ENCODE measurements around the gene NUP62. TPM values are rescaled to one million over a fixed set of nuclear protein-coding genes. Genes with fewer than 3 reads are reported as not detected.
"Not testable (repeated sequence)": the region's sequence is repeated elsewhere in the genome, so short reads cannot be mapped to it uniquely, and the experiment has no call there.

Gene NUP62
- total and polyA plus RNA-seq, 7 experiments from 2014 or later: 26.9 to 130 (median 52.4) TPM

DNA sequence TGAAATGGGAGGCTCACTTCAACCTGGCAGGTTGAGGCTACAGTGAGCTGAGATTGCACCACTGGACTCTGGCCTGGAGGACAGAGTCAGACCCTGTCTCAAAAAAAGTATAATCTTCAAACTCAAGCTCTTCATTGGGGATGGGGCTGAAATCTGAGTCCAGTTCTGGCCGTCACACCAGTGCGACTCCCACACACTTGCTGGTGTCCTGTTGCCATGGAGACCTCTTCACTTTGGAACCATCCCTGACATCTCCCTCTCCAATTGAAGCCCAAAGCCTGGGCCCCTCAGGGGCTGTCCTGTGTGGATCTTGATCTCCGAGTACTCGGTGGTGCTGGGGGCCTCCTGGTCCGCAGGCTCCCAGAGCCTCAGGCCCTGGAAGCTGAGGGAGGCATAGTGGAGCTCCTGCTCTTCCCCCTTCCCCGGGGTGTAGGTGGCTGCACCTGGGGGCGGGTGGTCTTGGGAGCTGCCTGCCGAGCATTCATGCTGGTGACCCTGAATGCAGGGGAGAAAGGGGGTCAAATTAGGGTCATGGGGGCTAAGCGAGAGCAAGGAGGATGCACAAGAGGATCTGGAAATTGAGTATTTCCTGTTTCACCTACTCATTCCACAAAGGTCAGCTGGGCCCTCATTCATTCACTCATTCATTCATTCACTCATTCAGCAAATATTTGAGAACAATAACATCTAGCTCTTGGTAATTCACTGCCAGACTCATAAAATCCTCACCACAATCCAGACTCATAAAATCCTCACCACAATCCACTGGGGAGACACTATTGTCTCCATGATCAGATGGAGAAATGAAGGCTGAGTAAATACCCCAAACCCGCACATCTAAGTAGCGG lies 20.7 kb upstream of the NUP62 start:
- no peaks in the 10 kb centered on the region for H3K27me3 ChIP-seq (ENCODE audit: control insufficient read depth in 2 of 2, insufficient read depth in 2 of 2, low read length in 2 of 2)
- POLR2A ChIA-PET: interaction anchor here (0.5 kb wide), 1 partner anchor 681 kb away, joined by 3 read pairs; no protein-coding TSS in a partner anchor
- H3K4me1 ChIP-seq (ENCODE audit: control insufficient read depth in 2 of 2, insufficient read depth in 2 of 2, low read length in 2 of 2): no peaks in the 10 kb centered on the region
- H3K27me3 Mint-ChIP-seq: peaks cover 10 to 33% (median 17%) of the 10 kb centered on the region in 5 donors
- no peak for ATAC-seq
- H3K4me3 ChIP-seq (ENCODE audit: low read length): no peak overlapping the region
- peaks cover 0 to 12% (median 8%) of the 10 kb centered on the region in 7 donors for H3K4me1 Mint-ChIP-seq
- no peak overlapping the region for H3K27ac ChIP-seq (ENCODE audit: low read depth, low read length)
- H3K4me3 Mint-ChIP-seq: no peak overlapping the region
- H3K9me3 ChIP-seq (ENCODE audit: control insufficient read depth in 2 of 3, low read length in 3 of 3): no peaks in the 10 kb centered on the region
- no peak overlapping the region for H3K27ac Mint-ChIP-seq
- H3K36me3 ChIP-seq (ENCODE audit: control insufficient read depth in 2 of 3, insufficient read depth in 3 of 3, low read length in 3 of 3): no peaks in the 10 kb centered on the region
- H3K36me3 Mint-ChIP-seq: peaks cover 0 to 5% (median 0%) of the 10 kb centered on the region in 5 donors
- intact Hi-C loops (cut with micrococcal nuclease): no loop called here
- DNase-seq: no peak
- CTCF ChIA-PET: interaction anchor here (0.6 to 0.8 kb wide), 2 partner anchors 12 to 106 kb away, joined by 3 to 5 read pairs; no protein-coding TSS in a partner anchor
- H3K9me3 Mint-ChIP-seq: peaks cover 0 to 3% (median 0%) of the 10 kb centered on the region in 11 donors

DNA sequence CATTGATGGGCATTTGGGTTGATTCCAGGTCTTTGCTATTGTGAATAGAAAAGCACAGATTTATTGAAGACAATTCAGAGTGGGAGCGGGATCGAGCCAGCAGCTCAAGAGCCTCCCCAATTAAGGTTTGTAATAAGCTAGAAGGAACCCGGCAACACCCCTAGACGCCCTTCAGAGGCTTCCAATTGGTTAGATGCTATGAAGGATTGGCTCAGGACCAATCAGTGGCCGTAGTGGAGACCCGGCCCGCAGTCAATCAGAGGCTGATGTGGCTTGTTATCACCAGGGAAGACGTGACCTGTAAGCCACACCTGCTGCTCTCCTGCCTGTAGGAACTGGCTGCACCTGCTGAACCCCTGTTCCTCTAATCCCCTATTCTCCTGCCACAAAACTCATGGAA lies 17.1 kb upstream of the NUP62 start:
- Mint-ChIP-seq H3K27ac (no peak overlapping the region), H3K36me3 (peaks cover 0 to 5% (median 0%) of the 10 kb centered on the region in 5 donors), H3K4me1 (peaks cover 0 to 2% (median 0%) of the 10 kb centered on the region in 7 donors), H3K4me3 (no peak overlapping the region), H3K9me3 (peaks cover 0 to 3% (median 0%) of the 10 kb centered on the region in 11 donors), H3K27me3 (peaks cover 9 to 20% (median 11%) of the 10 kb centered on the region in 5 donors)
- no peak overlapping the region for H3K4me3 ChIP-seq (ENCODE audit: low read length)
- no peaks in the 10 kb centered on the region for H3K4me1 ChIP-seq (ENCODE audit: control insufficient read depth in 2 of 2, insufficient read depth in 2 of 2, low read length in 2 of 2)
- DNase-seq (no peak), ATAC-seq (no peak)
- ChIA-PET POLR2A (no interaction called here), CTCF (no interaction called here)
- H3K27ac ChIP-seq (ENCODE audit: low read depth, low read length): no peak overlapping the region
- H3K27me3 ChIP-seq (ENCODE audit: control insufficient read depth in 2 of 2, insufficient read depth in 2 of 2, low read length in 2 of 2): no peaks in the 10 kb centered on the region
- intact Hi-C loops (cut with micrococcal nuclease): no loop called here
- H3K36me3 ChIP-seq (ENCODE audit: control insufficient read depth in 2 of 3, insufficient read depth in 3 of 3, low read length in 3 of 3): no peaks in the 10 kb centered on the region
- H3K9me3 ChIP-seq (ENCODE audit: control insufficient read depth in 2 of 3, low read length in 3 of 3): no peaks in the 10 kb centered on the region

DNA sequence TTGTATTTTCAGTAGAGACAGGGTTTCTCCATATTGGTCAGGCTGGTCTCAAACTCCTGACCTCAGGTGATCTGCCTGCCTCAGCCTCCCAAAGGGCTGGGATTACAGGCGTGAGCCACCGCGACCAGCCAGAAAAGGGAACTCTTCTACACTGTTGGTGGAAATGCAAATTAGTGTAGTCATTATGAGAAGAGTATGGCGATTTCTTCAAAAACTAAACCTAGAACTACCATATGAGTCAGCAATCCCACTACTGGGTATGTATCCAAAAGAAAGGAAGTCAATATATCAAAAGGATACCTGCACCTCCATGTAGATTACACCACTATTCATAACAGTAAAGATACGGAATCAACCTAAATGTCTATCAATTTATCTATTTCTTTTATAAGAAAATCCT lies 15.3 kb upstream of the NUP62 start:
- H3K4me3 Mint-ChIP-seq; H3K27me3 ChIP-seq (ENCODE audit: control insufficient read depth in 2 of 2, insufficient read depth in 2 of 2, low read length in 2 of 2); intact Hi-C loops (cut with micrococcal nuclease); H3K27ac ChIP-seq (ENCODE audit: low read depth, low read length); DNase-seq; H3K9me3 ChIP-seq (ENCODE audit: control insufficient read depth in 2 of 3, low read length in 3 of 3); H3K9me3 Mint-ChIP-seq; POLR2A ChIA-PET; H3K4me1 ChIP-seq (ENCODE audit: control insufficient read depth in 2 of 2, insufficient read depth in 2 of 2, low read length in 2 of 2); H3K4me3 ChIP-seq (ENCODE audit: low read length); H3K36me3 ChIP-seq (ENCODE audit: control insufficient read depth in 2 of 3, insufficient read depth in 3 of 3, low read length in 3 of 3); H3K27ac Mint-ChIP-seq; H3K4me1 Mint-ChIP-seq; CTCF ChIA-PET; H3K36me3 Mint-ChIP-seq: not testable (repeated sequence)
- H3K27me3 Mint-ChIP-seq: peaks cover 0 to 11% (median 9%) of the 10 kb centered on the region in 5 donors
- peak; percentile 64 for ATAC-seq

DNA sequence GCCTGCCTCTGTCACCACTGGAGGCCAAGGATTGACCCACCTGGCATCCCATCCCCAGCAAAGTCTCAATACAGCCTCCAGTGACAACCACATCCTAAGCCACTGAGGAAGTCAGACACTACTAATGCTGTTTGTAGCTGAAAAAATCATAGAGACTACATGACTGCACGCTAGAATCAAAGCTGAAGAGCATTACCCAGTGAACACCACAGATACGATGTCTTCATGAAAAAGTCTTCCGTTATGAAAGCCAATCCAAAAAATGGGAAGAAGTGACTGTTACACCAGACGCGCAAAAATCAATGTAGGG lies 11.1 kb upstream of the NUP62 start:
- CTCF ChIA-PET: no interaction called here
- H3K4me1 Mint-ChIP-seq: peaks cover 6 to 16% (median 9%) of the 10 kb centered on the region in 7 donors
- H3K36me3 ChIP-seq (ENCODE audit: control insufficient read depth in 2 of 3, insufficient read depth in 3 of 3, low read length in 3 of 3): no peaks in the 10 kb centered on the region
- H3K27me3 Mint-ChIP-seq: peaks cover 0 to 18% (median 7%) of the 10 kb centered on the region in 5 donors
- H3K4me3 ChIP-seq (ENCODE audit: low read length): no peak overlapping the region
- H3K36me3 Mint-ChIP-seq: peaks cover 0 to 4% (median 0%) of the 10 kb centered on the region in 5 donors
- H3K4me1 ChIP-seq (ENCODE audit: control insufficient read depth in 2 of 2, insufficient read depth in 2 of 2, low read length in 2 of 2): peaks cover 6% of the 10 kb centered on the region in 2 donors
- H3K27ac ChIP-seq (ENCODE audit: low read depth, low read length): no peak overlapping the region
- H3K9me3 ChIP-seq (ENCODE audit: control insufficient read depth in 2 of 3, low read length in 3 of 3): no peaks in the 10 kb centered on the region
- H3K27ac Mint-ChIP-seq: peak overlapping the region in 1 of 9 donors; percentile 63
- DNase-seq (no peak), ATAC-seq (no peak)
- H3K4me3 Mint-ChIP-seq: peak overlapping the region in 3 of 10 donors; percentile 26 to 56 (median 29)
- intact Hi-C loops (cut with micrococcal nuclease): no loop called here
- POLR2A ChIA-PET: no interaction called here
- peaks cover 0 to 1% (median 0%) of the 10 kb centered on the region in 11 donors for H3K9me3 Mint-ChIP-seq
- no peaks in the 10 kb centered on the region for H3K27me3 ChIP-seq (ENCODE audit: control insufficient read depth in 2 of 2, insufficient read depth in 2 of 2, low read length in 2 of 2)

DNA sequence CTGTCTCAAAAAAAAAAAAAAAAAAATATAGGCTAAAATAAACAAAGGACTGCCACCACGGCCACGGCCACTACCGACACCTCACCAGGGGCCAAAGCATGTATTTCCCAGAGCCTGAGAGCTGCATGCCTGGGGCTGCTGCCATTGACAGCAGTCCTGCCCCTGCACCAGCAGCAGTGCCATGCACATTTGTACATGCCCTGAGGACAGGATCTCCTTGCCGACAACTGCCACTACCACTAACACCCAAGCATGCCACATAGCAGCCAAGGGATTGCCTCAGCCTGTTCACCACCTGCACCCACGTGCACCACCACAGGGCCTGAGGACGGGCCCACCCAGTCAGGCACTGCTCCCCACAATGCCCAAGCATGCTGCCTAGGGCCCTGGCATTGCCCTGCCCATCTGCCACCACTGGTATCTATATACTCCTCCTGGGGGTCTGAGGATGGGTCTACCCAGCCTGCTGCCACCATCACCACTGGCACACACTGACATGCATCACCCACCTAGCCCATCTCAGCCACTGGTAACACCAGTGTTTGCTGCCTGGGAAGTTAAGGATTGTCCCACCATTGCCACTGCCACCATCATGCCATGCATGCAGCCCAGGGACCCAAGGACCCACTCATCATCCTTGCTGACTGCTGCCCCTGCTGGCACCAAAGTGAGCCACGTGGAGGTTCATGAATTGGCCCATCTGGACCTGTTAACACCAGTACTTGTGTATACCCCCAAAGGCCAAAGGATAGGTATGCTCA lies 10.6 kb upstream of the NUP62 start:
- Histone ChIP-seq H3K4me1 (ENCODE audit: control insufficient read depth in 2 of 2, insufficient read depth in 2 of 2, low read length in 2 of 2) (peaks cover 6% of the 10 kb centered on the region in 2 donors), H3K4me3 (ENCODE audit: low read length) (no peak overlapping the region), H3K36me3 (ENCODE audit: control insufficient read depth in 2 of 3, insufficient read depth in 3 of 3, low read length in 3 of 3) (no peaks in the 10 kb centered on the region), H3K27me3 (ENCODE audit: control insufficient read depth in 2 of 2, insufficient read depth in 2 of 2, low read length in 2 of 2) (no peaks in the 10 kb centered on the region), H3K9me3 (ENCODE audit: control insufficient read depth in 2 of 3, low read length in 3 of 3) (no peaks in the 10 kb centered on the region), H3K27ac (ENCODE audit: low read depth, low read length) (no peak overlapping the region)
- Mint-ChIP-seq H3K4me3 (peak overlapping the region in 1 of 10 donors; percentile 56), H3K4me1 (peaks cover 6 to 16% (median 9%) of the 10 kb centered on the region in 7 donors), H3K9me3 (no peaks in the 10 kb centered on the region), H3K27ac (no peak overlapping the region), H3K36me3 (no peaks in the 10 kb centered on the region), H3K27me3 (peaks cover 0 to 18% (median 3%) of the 10 kb centered on the region in 5 donors)
- ATAC-seq (no peak), DNase-seq (no peak)
- ChIA-PET CTCF (interaction anchor here (1.1 to 2.1 kb wide), 2 partner anchors 45 to 196 kb away, joined by 8 read pairs; no protein-coding TSS in a partner anchor), POLR2A (no interaction called here)
- intact Hi-C loops (cut with micrococcal nuclease): loop anchor here in 1 of 2 donors (5.0 kb wide), 1 partner anchor 842 kb away; no protein-coding TSS in a partner anchor

DNA sequence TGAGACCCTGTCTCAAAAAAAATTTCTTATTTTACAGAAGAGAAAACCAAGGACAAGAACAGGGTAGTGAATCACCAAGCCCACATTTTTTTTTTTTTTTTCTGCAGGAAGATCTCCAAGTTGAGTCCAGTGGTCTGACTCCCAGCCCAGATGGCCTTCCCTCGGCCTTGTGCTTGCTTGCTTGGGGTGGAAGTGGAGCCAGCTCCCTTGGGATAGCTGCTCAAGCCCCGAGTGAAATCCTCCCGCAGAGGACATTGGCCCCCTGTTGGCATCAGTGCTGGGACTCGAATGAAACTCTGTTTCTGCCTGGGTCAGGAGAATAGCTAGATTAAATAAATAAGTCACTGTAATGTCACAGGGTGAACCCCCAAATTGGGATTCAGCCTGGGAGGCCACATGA lies 9.4 kb upstream of the NUP62 start:
- Mint-ChIP-seq H3K27ac (no peak overlapping the region), H3K36me3 (peaks cover 0 to 1% (median 0%) of the 10 kb centered on the region in 5 donors), H3K27me3 (peaks cover 0 to 18% (median 2%) of the 10 kb centered on the region in 5 donors), H3K4me3 (no peak overlapping the region), H3K9me3 (no peaks in the 10 kb centered on the region), H3K4me1 (peaks cover 6 to 18% (median 12%) of the 10 kb centered on the region in 7 donors)
- intact Hi-C loops (cut with micrococcal nuclease): loop anchor here in 1 of 2 donors (5.0 kb wide), 1 partner anchor 844 kb away; no protein-coding TSS in a partner anchor
- DNase-seq (no peak), ATAC-seq (no peak)
- no peak overlapping the region for H3K27ac ChIP-seq (ENCODE audit: low read depth, low read length)
- no peak overlapping the region for H3K4me3 ChIP-seq (ENCODE audit: low read length)
- H3K36me3 ChIP-seq (ENCODE audit: control insufficient read depth in 2 of 3, insufficient read depth in 3 of 3, low read length in 3 of 3): no peaks in the 10 kb centered on the region
- no peaks in the 10 kb centered on the region for H3K9me3 ChIP-seq (ENCODE audit: control insufficient read depth in 2 of 3, low read length in 3 of 3)
- ChIA-PET CTCF (interaction anchor here (0.6 to 2.1 kb wide), 5 partner anchors 9 to 202 kb away, joined by 3 to 8 read pairs (median 6); no protein-coding TSS in a partner anchor), POLR2A (interaction anchor here (1.0 kb wide), 1 partner anchor 54 kb away, joined by 3 read pairs; no protein-coding TSS in a partner anchor)
- no peaks in the 10 kb centered on the region for H3K27me3 ChIP-seq (ENCODE audit: control insufficient read depth in 2 of 2, insufficient read depth in 2 of 2, low read length in 2 of 2)
- H3K4me1 ChIP-seq (ENCODE audit: control insufficient read depth in 2 of 2, insufficient read depth in 2 of 2, low read length in 2 of 2): peaks cover 6% of the 10 kb centered on the region in 2 donors
